Measurements from ENCODE around the gene SEMA7A.

Gene SEMA7A

GRCh38 chr15:74396445-74397238 lies 37.1 kb downstream of the SEMA7A start:
- TF ChIP-seq, protein P1, sequence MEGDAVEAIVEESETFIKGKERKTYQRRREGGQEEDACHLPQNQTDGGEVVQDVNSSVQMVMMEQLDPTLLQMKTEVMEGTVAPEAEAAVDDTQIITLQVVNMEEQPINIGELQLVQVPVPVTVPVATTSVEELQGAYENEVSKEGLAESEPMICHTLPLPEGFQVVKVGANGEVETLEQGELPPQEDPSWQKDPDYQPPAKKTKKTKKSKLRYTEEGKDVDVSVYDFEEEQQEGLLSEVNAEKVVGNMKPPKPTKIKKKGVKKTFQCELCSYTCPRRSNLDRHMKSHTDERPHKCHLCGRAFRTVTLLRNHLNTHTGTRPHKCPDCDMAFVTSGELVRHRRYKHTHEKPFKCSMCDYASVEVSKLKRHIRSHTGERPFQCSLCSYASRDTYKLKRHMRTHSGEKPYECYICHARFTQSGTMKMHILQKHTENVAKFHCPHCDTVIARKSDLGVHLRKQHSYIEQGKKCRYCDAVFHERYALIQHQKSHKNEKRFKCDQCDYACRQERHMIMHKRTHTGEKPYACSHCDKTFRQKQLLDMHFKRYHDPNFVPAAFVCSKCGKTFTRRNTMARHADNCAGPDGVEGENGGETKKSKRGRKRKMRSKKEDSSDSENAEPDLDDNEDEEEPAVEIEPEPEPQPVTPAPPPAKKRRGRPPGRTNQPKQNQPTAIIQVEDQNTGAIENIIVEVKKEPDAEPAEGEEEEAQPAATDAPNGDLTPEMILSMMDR (IDR thresholded peaks at IDR 0.05), result no peak

DNA sequence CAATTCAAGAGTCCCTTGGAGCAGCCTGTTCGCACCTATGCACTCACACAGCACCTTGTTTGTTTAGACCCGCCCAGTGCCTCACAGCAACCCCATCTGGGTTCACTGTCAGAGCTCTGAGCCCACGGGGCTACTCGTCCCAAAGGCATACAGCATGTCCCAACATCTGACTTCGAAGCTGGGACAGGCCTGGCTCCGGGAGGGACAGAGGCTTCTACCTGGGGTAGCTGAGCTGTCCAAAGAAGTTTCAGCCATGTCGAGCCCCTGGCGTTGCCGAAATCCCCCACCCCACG lies 37.7 kb downstream of the SEMA7A start:
- TF ChIP-seq, protein P1 (IDR thresholded peaks at IDR 0.05), result no peak

- TF ChIP-seq, protein P1 (IDR thresholded peaks at IDR 0.05), result no peak
These were observed 38.2 kb downstream of the SEMA7A start for GRCh38 chr15:74395319-74396145.

DNA sequence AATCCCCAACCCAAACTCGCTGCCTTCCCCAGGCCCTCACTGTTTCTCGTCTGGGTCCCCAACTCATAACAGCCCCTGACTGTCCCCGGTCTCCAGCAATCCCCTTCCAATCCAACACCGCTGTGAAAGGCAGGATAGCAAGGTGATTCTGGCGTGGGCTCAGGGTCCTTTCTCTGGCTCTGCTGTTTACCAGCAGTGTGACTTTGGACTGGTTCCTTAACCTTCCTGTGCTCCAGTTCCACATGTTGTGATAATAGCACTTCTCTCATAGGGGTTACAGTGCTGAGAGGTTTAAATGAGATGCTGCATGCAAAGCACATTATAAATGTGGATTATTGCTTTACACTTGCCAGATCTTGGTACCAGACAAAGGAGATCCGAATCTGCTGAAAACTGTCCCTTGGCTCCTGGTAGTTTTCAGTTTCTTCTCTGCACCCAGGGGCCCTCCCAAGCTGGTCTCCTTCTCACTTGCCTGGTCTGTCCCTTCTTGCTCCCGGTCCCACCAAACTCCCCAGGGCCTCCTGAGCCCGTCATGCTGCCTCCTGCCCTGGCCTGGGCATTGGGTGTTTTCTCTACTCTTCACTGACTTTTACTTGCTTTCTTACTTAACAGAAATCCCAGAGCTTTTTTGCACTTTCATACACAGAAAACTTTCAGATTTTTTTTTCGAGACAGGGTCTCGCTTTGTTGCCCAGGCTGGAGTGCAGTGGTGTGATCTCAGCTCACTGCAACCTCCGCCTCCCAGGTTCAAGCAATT lies 39.5 kb downstream of the SEMA7A start:
- TF ChIP-seq, protein P1 (IDR thresholded peaks at IDR 0.05), result no peak

DNA sequence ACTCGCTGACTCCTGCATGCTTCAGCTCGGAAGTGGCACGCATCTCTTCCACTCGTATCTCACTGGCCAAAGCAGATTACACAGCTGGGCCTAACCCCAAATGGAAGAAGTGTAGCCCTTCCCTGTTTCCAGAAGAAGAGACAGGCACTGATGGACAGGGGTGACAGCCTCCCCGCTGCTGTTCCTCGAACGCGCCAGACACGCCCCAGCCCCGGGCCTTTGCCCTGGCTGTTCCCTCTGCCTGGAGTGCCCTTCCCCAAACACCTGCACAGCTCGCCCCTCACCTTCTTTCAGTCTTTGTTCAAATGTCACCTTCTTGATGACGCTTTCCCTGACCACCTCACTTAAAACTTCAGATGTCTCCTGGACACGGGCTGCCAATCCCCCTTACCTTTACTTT lies 40.3 kb downstream of the SEMA7A start:
- TF ChIP-seq, protein P1 (IDR thresholded peaks at IDR 0.05), result no peak

GRCh38 chr15:74392902-74393301 lies 40.9 kb downstream of the SEMA7A start:
- TF ChIP-seq, protein P1 (IDR thresholded peaks at IDR 0.05), result no peak

- TF ChIP-seq, protein P1 (IDR thresholded peaks at IDR 0.05), result no peak
These were observed 41.3 kb downstream of the SEMA7A start for GRCh38 chr15:74392451-74392830.

Measured in LNCAP (cell line).